Measurements from ENCODE around the gene ALK.

ALK gene

DNA sequence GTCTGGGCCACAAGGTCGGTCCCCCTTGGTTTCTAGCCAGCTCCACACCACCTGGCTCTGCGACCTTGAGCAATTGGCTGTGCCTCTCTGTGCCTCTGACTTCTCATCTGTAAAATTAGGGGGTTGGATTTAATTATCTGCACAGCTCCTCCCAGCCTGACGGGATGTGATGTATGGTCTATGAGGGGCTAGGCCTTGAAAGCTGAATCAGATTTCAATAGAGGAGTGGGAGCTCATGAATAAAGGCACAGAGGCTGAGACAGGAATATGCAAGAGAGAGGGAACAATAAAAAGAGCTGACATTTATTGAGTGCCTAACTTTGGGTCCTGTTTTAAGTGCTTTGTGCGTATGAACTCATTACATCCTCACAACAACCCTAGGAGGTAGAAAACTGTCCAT is 104.7 kb downstream of the ALK start:
- TF ChIP-seq, protein P1, sequence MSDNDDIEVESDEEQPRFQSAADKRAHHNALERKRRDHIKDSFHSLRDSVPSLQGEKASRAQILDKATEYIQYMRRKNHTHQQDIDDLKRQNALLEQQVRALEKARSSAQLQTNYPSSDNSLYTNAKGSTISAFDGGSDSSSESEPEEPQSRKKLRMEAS (IDR thresholded peaks at IDR 0.05), result no peak
- TF ChIP-seq NFIC (IDR thresholded peaks at IDR 0.05) (no peak), EGR1 (IDR thresholded peaks at IDR 0.05) (no peak)

DNA sequence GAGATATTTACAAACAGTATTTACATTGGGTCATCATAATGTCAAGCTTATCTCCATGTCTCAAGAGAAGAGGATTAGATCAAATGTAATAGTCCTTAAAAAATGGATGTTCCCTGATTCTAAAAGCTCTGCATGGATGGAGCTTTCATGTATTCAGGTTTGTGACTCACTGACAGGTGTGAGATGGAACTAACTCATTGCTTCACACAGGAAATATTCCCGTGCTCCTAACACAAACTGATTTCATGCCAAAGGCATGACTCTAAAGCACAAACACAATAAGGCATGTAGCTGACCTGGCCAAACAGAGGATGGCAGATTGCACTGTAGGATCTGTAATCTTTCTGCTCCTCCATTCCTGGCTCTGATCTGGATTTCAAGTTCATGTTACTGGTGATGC is 110.0 kb downstream of the ALK start:
- TF ChIP-seq, protein P2, sequence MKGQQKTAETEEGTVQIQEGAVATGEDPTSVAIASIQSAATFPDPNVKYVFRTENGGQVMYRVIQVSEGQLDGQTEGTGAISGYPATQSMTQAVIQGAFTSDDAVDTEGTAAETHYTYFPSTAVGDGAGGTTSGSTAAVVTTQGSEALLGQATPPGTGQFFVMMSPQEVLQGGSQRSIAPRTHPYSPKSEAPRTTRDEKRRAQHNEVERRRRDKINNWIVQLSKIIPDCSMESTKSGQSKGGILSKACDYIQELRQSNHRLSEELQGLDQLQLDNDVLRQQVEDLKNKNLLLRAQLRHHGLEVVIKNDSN (IDR thresholded peaks at IDR 0.05), result no peak
- no peak for TF ChIP-seq ZBTB7A (IDR thresholded peaks at IDR 0.05; ENCODE audit: low read depth)
- no peak for TF ChIP-seq EGR1 (IDR thresholded peaks at IDR 0.05)
- no peak for TF ChIP-seq TEAD4 (IDR thresholded peaks at IDR 0.05)
- no peak for TF ChIP-seq TAF1 (IDR thresholded peaks at IDR 0.05; ENCODE audit: low read depth)
- no peak for TF ChIP-seq CREB1 (IDR thresholded peaks at IDR 0.05; ENCODE audit: low read depth)
- TF ChIP-seq, protein P1 (IDR thresholded peaks at IDR 0.05), result no peak
- no peak for TF ChIP-seq TCF12 (IDR thresholded peaks at IDR 0.05; ENCODE audit: low read depth)
- no peak for TF ChIP-seq NFIC (IDR thresholded peaks at IDR 0.05)
- no peak for TF ChIP-seq RAD21 (IDR thresholded peaks at IDR 0.05; ENCODE audit: low read depth)
- TF ChIP-seq FOXM1 (IDR thresholded peaks at IDR 0.05; ENCODE audit: borderline replicate concordance, low read depth), result no peak

DNA sequence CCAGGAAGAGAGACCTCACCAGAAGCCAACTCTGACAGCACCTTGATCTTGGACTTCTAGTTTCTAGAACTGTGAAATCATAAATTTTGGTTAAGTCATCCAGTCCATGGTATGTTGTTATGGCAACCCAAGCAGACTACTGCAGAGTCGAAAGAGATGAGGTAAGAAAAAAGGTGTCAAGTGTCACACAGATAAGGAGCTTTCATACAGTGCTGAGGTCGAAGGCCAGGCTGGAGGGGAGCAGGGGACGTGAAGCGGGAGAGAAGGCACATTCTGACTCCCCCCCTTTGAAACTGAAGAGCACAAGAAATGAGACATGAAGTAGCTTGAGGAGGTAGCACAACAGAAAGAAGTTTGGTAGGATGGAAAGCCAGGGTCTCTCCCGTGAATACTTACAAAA is 110.4 kb downstream of the ALK start:
- no peak for TF ChIP-seq ZBTB7A (IDR thresholded peaks at IDR 0.05; ENCODE audit: low read depth)
- TF ChIP-seq TEAD4 (IDR thresholded peaks at IDR 0.05), result no peak
- no peak for TF ChIP-seq YY1 (IDR thresholded peaks at IDR 0.05; ENCODE audit: low read depth)
- no peak for TF ChIP-seq TAF1 (IDR thresholded peaks at IDR 0.05; ENCODE audit: low read depth)
- TF ChIP-seq TCF12 (IDR thresholded peaks at IDR 0.05; ENCODE audit: low read depth), result no peak
- TF ChIP-seq, protein P2 (IDR thresholded peaks at IDR 0.05), result no peak
- TF ChIP-seq CREB1 (IDR thresholded peaks at IDR 0.05; ENCODE audit: low read depth), result no peak
- TF ChIP-seq NFIC (IDR thresholded peaks at IDR 0.05), result no peak
- TF ChIP-seq FOXM1 (IDR thresholded peaks at IDR 0.05; ENCODE audit: borderline replicate concordance, low read depth), result no peak
- no peak for TF ChIP-seq EGR1 (IDR thresholded peaks at IDR 0.05)
- TF ChIP-seq CEBPB (IDR thresholded peaks at IDR 0.05), result no peak
- no peak for TF ChIP-seq EP300 (IDR thresholded peaks at IDR 0.05; ENCODE audit: borderline replicate concordance)
- TF ChIP-seq, protein P3, sequence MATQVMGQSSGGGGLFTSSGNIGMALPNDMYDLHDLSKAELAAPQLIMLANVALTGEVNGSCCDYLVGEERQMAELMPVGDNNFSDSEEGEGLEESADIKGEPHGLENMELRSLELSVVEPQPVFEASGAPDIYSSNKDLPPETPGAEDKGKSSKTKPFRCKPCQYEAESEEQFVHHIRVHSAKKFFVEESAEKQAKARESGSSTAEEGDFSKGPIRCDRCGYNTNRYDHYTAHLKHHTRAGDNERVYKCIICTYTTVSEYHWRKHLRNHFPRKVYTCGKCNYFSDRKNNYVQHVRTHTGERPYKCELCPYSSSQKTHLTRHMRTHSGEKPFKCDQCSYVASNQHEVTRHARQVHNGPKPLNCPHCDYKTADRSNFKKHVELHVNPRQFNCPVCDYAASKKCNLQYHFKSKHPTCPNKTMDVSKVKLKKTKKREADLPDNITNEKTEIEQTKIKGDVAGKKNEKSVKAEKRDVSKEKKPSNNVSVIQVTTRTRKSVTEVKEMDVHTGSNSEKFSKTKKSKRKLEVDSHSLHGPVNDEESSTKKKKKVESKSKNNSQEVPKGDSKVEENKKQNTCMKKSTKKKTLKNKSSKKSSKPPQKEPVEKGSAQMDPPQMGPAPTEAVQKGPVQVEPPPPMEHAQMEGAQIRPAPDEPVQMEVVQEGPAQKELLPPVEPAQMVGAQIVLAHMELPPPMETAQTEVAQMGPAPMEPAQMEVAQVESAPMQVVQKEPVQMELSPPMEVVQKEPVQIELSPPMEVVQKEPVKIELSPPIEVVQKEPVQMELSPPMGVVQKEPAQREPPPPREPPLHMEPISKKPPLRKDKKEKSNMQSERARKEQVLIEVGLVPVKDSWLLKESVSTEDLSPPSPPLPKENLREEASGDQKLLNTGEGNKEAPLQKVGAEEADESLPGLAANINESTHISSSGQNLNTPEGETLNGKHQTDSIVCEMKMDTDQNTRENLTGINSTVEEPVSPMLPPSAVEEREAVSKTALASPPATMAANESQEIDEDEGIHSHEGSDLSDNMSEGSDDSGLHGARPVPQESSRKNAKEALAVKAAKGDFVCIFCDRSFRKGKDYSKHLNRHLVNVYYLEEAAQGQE (IDR thresholded peaks at IDR 0.05; ENCODE audit: low read depth), result no peak
- TF ChIP-seq, protein P1 (IDR thresholded peaks at IDR 0.05), result no peak
- no peak for TF ChIP-seq RAD21 (IDR thresholded peaks at IDR 0.05; ENCODE audit: low read depth)

DNA sequence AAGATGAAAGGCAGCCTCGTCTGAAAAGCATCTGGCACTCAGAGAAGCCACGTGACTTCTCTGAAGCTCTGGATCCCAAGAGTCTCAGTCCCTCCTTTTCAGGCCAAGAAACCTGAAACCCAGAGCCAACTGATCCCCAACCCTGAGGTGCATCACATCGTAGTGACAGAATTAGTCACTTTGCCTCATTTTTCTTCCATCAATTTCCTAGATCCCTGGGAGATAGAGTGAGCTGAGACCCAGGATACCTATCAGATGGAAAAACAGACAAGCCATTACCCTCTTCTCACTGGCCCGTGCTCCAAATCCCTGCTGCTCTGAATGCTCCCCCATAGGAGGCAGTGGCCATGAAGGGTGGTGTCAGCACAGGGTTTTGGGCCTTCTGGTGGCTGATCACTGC is 113.1 kb downstream of the ALK start:
- TF ChIP-seq EGR1 (IDR thresholded peaks at IDR 0.05) (no peak), CEBPB (IDR thresholded peaks at IDR 0.05) (no peak), ZBTB7A (IDR thresholded peaks at IDR 0.05; ENCODE audit: low read depth) (no peak)
- TF ChIP-seq, protein P1 (IDR thresholded peaks at IDR 0.05), result no peak

DNA sequence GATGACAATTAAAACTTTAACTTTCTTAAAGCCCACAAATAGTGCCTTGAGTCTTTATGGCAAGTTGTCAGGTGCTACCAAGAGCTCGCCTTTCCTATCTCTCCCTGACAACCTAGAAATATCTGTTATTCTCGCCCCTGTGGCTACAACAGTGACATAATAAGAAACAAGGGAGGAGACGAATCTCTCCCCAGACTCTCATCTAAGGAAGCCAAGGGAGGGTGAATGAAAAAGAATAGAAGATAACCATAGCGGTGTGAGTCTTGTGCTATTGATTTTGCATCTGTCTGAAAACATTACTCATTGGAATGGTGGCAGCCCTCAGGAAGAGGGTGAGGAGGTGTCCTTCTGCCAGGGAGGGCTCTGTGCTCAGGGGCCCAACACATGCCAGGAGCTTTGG is 114.3 kb downstream of the ALK start:
- TF ChIP-seq EP300 (IDR thresholded peaks at IDR 0.05; ENCODE audit: borderline replicate concordance), result no peak

DNA sequence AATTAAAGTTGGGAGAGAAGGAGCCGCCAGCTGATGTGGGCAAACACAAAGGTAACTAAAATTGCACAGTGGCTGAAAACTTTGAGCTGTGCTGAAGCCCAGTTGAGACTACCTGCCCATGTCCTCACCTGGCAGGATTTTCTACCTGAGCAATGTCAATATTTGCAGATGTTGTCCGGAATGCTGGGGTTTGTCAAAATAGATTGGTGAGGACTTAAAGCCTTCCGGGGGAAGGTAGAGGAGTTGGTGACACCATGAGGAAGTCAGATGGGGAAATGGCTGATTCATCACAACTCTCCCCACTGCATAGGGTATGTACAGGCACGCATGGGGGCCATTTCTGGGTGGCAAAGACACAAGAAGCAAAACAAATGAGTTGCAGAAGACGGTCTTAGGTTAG is 114.9 kb downstream of the ALK start:
- no peak for TF ChIP-seq TCF12 (IDR thresholded peaks at IDR 0.05; ENCODE audit: low read depth)
- TF ChIP-seq TEAD4 (IDR thresholded peaks at IDR 0.05), result no peak
- TF ChIP-seq RAD21 (IDR thresholded peaks at IDR 0.05; ENCODE audit: low read depth), result no peak
- no peak for TF ChIP-seq CEBPB (IDR thresholded peaks at IDR 0.05)
- TF ChIP-seq CREB1 (IDR thresholded peaks at IDR 0.05; ENCODE audit: low read depth), result no peak
- TF ChIP-seq YY1 (IDR thresholded peaks at IDR 0.05; ENCODE audit: low read depth), result no peak
- TF ChIP-seq EGR1 (IDR thresholded peaks at IDR 0.05), result no peak
- TF ChIP-seq, protein P2 (IDR thresholded peaks at IDR 0.05), result no peak
- TF ChIP-seq, protein P3 (IDR thresholded peaks at IDR 0.05; ENCODE audit: low read depth), result no peak
- no peak for TF ChIP-seq TAF1 (IDR thresholded peaks at IDR 0.05; ENCODE audit: low read depth)

All from Ishikawa (cell line).